DOHH2 (cell line): Measurements from ENCODE around the gene GOLIM4.
"Not testable (repeated sequence)": the region's sequence is repeated elsewhere in the genome, so short reads cannot be mapped to it uniquely, and the experiment has no call there.

ENCODE experiments used
- H3F3A ChIP-seq: fragments of 200-600 bp; sonication (generic), shearing (Covaris generic); 2 replicates; pipeline ENCODE4 v1.6.0; 2016; ENCODE audit warnings: antibody characterized with exemption, mild to moderate bottlenecking; ENCODE audit not compliant: control insufficient read depth, insufficient read depth
- H3K27ac ChIP-seq: fragments of 200-600 bp; sonication (generic); 2 replicates; pipeline ENCODE4 v1.5.1; 2014; ENCODE audit warnings: low read depth, mild to moderate bottlenecking, low read length, moderate library complexity
- H3K27me3 ChIP-seq: fragments of 200-600 bp; sonication (generic); 2 replicates; pipeline ENCODE4 v1.6.1; 2014; ENCODE audit warnings: mild to moderate bottlenecking, low read length, mixed read lengths; ENCODE audit not compliant: control insufficient read depth
- H3K36me3 ChIP-seq: fragments of 200-600 bp; sonication (generic); 2 replicates; pipeline ENCODE4 v1.6.1; 2014; ENCODE audit warnings: mild to moderate bottlenecking, low read length, moderate library complexity, mixed read lengths; ENCODE audit not compliant: control insufficient read depth
- H3K4me1 ChIP-seq: fragments of 200-600 bp; sonication (generic); 2 replicates; pipeline ENCODE4 v1.6.1; 2014; ENCODE audit warnings: mild to moderate bottlenecking, low read length, mixed read lengths; ENCODE audit not compliant: control insufficient read depth
- H3K4me2 ChIP-seq: fragments of 200-600 bp; sonication (generic); 2 replicates; pipeline ENCODE4 v1.6.0; 2014; ENCODE audit warnings: mild to moderate bottlenecking, low read length, moderate library complexity
- H3K4me3 ChIP-seq: fragments of 200-600 bp; sonication (generic); 2 replicates; pipeline ENCODE4 v1.5.1; 2014; ENCODE audit warnings: mild to moderate bottlenecking, low read length, mixed read lengths
- H3K79me2 ChIP-seq: fragments of 200-600 bp; sonication (generic); 2 replicates; pipeline ENCODE4 v1.6.1; 2014; ENCODE audit warnings: mild to moderate bottlenecking, low read length, mixed read lengths; ENCODE audit not compliant: control insufficient read depth
- H3K9me2 ChIP-seq: fragments of 200-600 bp; sonication (generic); replicated peaks from 2 replicates; pipeline ENCODE4 v1.6.1; 2014; ENCODE audit warnings: mild to moderate bottlenecking, low read length, mixed read lengths; ENCODE audit not compliant: control insufficient read depth
- H3K9me3 ChIP-seq: fragments of 200-600 bp; sonication (generic); 2 replicates; pipeline ENCODE4 v1.6.1; 2014; ENCODE audit warnings: antibody characterized with exemption, low read length, mixed read lengths; ENCODE audit not compliant: control insufficient read depth, insufficient read depth
- H4K20me1 ChIP-seq: fragments of 200-600 bp; sonication (generic); 2 replicates; pipeline ENCODE4 v1.6.0; 2014; ENCODE audit warnings: low read depth, mild to moderate bottlenecking, antibody characterized with exemption, low read length, moderate library complexity; ENCODE audit not compliant: control insufficient read depth, insufficient read depth
- CTCF ChIP-seq: fragments of 200-600 bp; sonication (generic); IDR thresholded peaks from one replicate; pipeline ENCODE4 v1.5.1; 2014; ENCODE audit warnings: antibody characterized with exemption, mild to moderate bottlenecking, low read depth, low read length; ENCODE audit not compliant: poor library complexity, severe bottlenecking
- EZH2phosphoT487 ChIP-seq: fragments of 200-600 bp; sonication (generic); IDR thresholded peaks from 2 replicates; pipeline ENCODE4 v1.6.1; 2017; ENCODE audit warnings: borderline replicate concordance, mild to moderate bottlenecking, antibody characterized with exemption, low read length, moderate library complexity, mixed read lengths

The GOLIM4 gene

GRCh38 chr3:168058481-168058880 is 37.2 kb downstream of the GOLIM4 start:
- no peaks in the 10 kb centered on the region for H3K4me1 ChIP-seq
- H3K4me2 ChIP-seq: no peak overlapping the region
- H4K20me1 ChIP-seq: no peaks in the 10 kb centered on the region
- TF ChIP-seq CTCF (no peak), EZH2phosphoT487 (no peak)
- H3K36me3 ChIP-seq: no peaks in the 10 kb centered on the region
- no peak overlapping the region for H3K4me3 ChIP-seq
- peaks cover 11% of the 10 kb centered on the region for H3K79me2 ChIP-seq
- no peaks in the 10 kb centered on the region for H3F3A ChIP-seq
- H3K9me3 ChIP-seq: no peaks in the 10 kb centered on the region
- H3K27ac ChIP-seq: no peak overlapping the region
- H3K9me2 ChIP-seq: no peaks in the 10 kb centered on the region
- no peaks in the 10 kb centered on the region for H3K27me3 ChIP-seq

GRCh38 chr3:168056398-168057230 is 39.1 kb downstream of the GOLIM4 start:
- not testable (repeated sequence) for H3K36me3 ChIP-seq, H3K27me3 ChIP-seq, H3K9me3 ChIP-seq, H3K9me2 ChIP-seq, H3K4me2 ChIP-seq, H3K27ac ChIP-seq, H3K4me1 ChIP-seq, H4K20me1 ChIP-seq, H3K4me3 ChIP-seq, H3F3A ChIP-seq
- H3K79me2 ChIP-seq: peaks cover 14% of the 10 kb centered on the region

DNA sequence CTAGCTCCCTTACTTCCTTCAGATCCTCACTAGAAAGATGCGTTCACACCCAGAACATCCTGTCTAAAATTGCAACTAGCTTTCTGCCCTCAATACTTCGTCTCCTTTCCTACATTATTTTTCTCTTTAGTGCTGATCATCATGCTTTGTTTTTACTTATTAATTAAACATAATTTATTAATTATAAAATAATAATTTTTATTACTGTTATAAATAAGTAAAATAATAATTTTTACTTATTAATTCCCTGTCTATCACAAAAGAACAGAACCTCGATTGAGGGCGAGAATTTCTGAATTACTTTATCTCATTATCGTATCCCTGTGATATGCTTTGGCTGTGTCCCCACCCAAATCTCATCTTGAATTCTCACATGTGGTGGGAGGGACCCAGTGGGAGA is 41.3 kb downstream of the GOLIM4 start:
- Histone ChIP-seq H3K27ac (no peak overlapping the region), H3K4me1 (peaks cover 6% of the 10 kb centered on the region; the same call in 1 of the 2 replicates), H3F3A (no peaks in the 10 kb centered on the region), H3K36me3 (no peaks in the 10 kb centered on the region), H4K20me1 (no peaks in the 10 kb centered on the region), H3K79me2 (peaks cover 11% of the 10 kb centered on the region), H3K4me3 (no peak overlapping the region), H3K27me3 (no peaks in the 10 kb centered on the region), H3K4me2 (no peak overlapping the region), H3K9me2 (no peaks in the 10 kb centered on the region), H3K9me3 (no peaks in the 10 kb centered on the region)
- no peak for TF ChIP-seq EZH2phosphoT487
- no peak for TF ChIP-seq CTCF

GRCh38 chr3:168053115-168053514 is 42.6 kb downstream of the GOLIM4 start:
- H3K79me2 ChIP-seq: peaks cover 11% of the 10 kb centered on the region
- H4K20me1 ChIP-seq: no peaks in the 10 kb centered on the region

More at GRCh38 chr3:168053115-168053514, 42.6 kb downstream of the GOLIM4 start:
- Histone ChIP-seq H3K9me3 (no peaks in the 10 kb centered on the region), H3K27me3 (no peaks in the 10 kb centered on the region), H3K27ac (no peak overlapping the region), H3F3A (no peaks in the 10 kb centered on the region), H3K4me1 (peaks cover 6% of the 10 kb centered on the region; the same call in 1 of the 2 replicates), H3K36me3 (no peaks in the 10 kb centered on the region), H3K4me2 (no peak overlapping the region), H3K9me2 (no peaks in the 10 kb centered on the region), H3K4me3 (no peak overlapping the region)
- TF ChIP-seq EZH2phosphoT487 (no peak), CTCF (no peak)
